Adrenal gland (tissue), 5 donors: Measurements from ENCODE around the gene ATP6V1C2.

Experiments
- CTCF ChIP-seq, 6 experiments: fragments of 450-650 bp in 4 of 6; fragments of 200-600 bp in 2 of 6; sonication (generic) in 1 of 6; IDR thresholded peaks; 1 replicate in 5 of 6; 2 replicates in 1 of 6; pipeline versions ENCODE4 v1.5.1 to v1.8.0; 2016 to 2021; ENCODE audit warnings: antibody characterized with exemption in 6 of 6, mild to moderate bottlenecking in 2 of 6, moderate library complexity in 1 of 6
- POLR2A ChIP-seq, 2 donors: fragments of 450-650 bp; IDR thresholded peaks; one replicate each; pipeline ENCODE4 v1.6.1; 2017; ENCODE audit warnings: antibody characterized with exemption in 2 of 2, mild to moderate bottlenecking in 2 of 2, moderate library complexity in 1 of 2
- donor health status: DM: no; HTN: no; CAD: no.

GRCh38 chr2:10779776-10780490, 58.5 kb downstream of the ATP6V1C2 start:
- no peak for TF ChIP-seq CTCF (IDR thresholded peaks at IDR 0.05)
- TF ChIP-seq POLR2A (IDR thresholded peaks at IDR 0.05) = no peak
